ENCODE measurements around the gene HHATL. TPM values are rescaled to one million over a fixed set of nuclear protein-coding genes. Genes with fewer than 3 reads are reported as not detected.

The HHATL gene
- total RNA-seq, 1 experiment from 2014 or later = not detected

DNA sequence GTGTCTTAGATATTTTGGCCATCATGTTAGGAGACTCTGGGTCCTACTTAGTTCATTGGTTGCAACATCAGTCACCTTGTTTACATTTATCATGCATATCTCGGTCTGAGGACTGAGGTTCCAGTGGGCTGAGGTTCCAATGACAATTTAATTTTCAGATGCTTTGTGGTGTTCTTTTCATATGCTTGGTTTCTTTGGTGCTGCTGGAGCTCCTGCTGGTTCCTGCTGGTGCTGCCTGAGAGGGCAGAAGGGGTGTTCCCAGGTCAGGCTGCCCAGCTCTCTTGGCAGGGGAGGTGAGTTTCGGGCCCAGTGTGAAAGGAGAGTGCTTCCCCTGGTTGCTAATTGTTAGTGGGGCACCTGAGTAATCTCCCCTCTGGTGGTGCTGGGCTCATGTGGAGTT is 24.2 kb downstream of the HHATL start:
- POLR2A ChIA-PET (ENCODE audit: low non-redundant PET) = no interaction called here
- CTCF ChIA-PET = no interaction called here
- BruUV-seq (replicated peaks) = no TSS peak
- H3K27me3 ChIP-seq (replicated peaks; ENCODE audit: insufficient read depth, low read depth, low read length, poor library complexity) = no peaks in the 10 kb centered on the region
- intact Hi-C loops (cut with micrococcal nuclease; ENCODE audit: unreplicated experiment) = no loop called here
- no peaks in the 10 kb centered on the region for H3K9me3 ChIP-seq (ENCODE audit: low read depth, low read length, poor library complexity, severe bottlenecking)
- no peaks in the 10 kb centered on the region for H3K36me3 ChIP-seq (ENCODE audit: insufficient read depth, low read length, poor library complexity, severe bottlenecking)
- no peak for TF ChIP-seq EZH2 (IDR thresholded peaks at IDR 0.05; ENCODE audit: borderline replicate concordance, low read depth, low read length, poor library complexity, severe bottlenecking)
- TF ChIP-seq, protein P1, sequence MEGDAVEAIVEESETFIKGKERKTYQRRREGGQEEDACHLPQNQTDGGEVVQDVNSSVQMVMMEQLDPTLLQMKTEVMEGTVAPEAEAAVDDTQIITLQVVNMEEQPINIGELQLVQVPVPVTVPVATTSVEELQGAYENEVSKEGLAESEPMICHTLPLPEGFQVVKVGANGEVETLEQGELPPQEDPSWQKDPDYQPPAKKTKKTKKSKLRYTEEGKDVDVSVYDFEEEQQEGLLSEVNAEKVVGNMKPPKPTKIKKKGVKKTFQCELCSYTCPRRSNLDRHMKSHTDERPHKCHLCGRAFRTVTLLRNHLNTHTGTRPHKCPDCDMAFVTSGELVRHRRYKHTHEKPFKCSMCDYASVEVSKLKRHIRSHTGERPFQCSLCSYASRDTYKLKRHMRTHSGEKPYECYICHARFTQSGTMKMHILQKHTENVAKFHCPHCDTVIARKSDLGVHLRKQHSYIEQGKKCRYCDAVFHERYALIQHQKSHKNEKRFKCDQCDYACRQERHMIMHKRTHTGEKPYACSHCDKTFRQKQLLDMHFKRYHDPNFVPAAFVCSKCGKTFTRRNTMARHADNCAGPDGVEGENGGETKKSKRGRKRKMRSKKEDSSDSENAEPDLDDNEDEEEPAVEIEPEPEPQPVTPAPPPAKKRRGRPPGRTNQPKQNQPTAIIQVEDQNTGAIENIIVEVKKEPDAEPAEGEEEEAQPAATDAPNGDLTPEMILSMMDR (conservative IDR thresholded peaks at IDR 0.05; ENCODE audit: low read depth, low read length) = no peak
- no peaks in the 10 kb centered on the region for H3K4me1 ChIP-seq (ENCODE audit: insufficient read depth, low read length, poor library complexity, severe bottlenecking)
- H3K4me3 ChIP-seq (ENCODE audit: low read depth, low read length, poor library complexity, severe bottlenecking) = no peak overlapping the region
- no peak for DNase-seq (ENCODE audit: low spot score)
- H3K27ac ChIP-seq (ENCODE audit: low read depth, low read length, poor library complexity, severe bottlenecking) = no peak overlapping the region

DNA sequence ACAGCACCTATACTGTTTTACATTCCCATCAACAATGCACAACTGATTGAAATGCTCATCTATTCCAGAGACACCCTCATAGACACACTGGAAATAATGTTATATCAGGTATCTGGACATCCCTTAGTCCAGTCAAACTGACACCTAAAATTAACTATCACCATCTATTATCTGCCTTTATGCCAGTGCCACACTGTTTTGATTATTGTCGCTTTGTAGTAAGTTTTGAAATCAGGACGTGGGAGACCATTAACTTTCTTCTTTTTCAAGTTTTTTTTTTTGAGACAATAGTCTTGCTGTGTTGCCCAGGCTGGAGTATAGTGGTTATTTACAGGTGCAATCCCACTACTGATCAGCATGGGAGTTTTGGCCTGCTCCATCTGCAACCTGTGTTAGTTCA is 26.7 kb downstream of the HHATL start:
- no peaks in the 10 kb centered on the region for H3K4me1 ChIP-seq (ENCODE audit: insufficient read depth, low read length, poor library complexity, severe bottlenecking)
- ChIA-PET POLR2A (ENCODE audit: low non-redundant PET) (no interaction called here), CTCF (no interaction called here)
- no peaks in the 10 kb centered on the region for H3K9me3 ChIP-seq (ENCODE audit: low read depth, low read length, poor library complexity, severe bottlenecking)
- H3K27me3 ChIP-seq (replicated peaks; ENCODE audit: insufficient read depth, low read depth, low read length, poor library complexity) = no peaks in the 10 kb centered on the region
- TF ChIP-seq, protein P1 (conservative IDR thresholded peaks at IDR 0.05; ENCODE audit: low read depth, low read length) = no peak
- intact Hi-C loops (cut with micrococcal nuclease; ENCODE audit: unreplicated experiment) = no loop called here
- no peaks in the 10 kb centered on the region for H3K36me3 ChIP-seq (ENCODE audit: insufficient read depth, low read length, poor library complexity, severe bottlenecking)
- BruUV-seq (replicated peaks) = no TSS peak
- H3K27ac ChIP-seq (ENCODE audit: low read depth, low read length, poor library complexity, severe bottlenecking) = no peak overlapping the region
- DNase-seq (ENCODE audit: low spot score) = no peak
- no peak overlapping the region for H3K4me3 ChIP-seq (ENCODE audit: low read depth, low read length, poor library complexity, severe bottlenecking)

DNA sequence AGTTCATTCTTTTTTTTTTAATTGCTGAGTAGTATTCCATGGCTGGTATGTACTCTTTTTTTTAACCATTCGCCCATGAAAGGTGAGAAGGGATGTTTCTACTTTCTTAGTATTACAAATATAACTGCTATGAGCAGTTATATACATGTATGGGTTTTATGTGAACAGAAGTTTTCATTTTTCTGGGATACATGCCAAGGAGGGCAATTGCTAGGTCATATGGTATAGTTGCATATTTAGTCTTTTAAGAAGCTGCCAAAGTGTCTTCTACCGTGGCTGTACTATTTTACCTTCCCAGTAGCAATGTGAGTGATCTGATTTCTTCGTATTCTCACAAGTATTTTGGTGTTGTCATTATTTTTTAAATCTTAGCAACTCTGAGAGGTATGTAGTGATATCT is 28.5 kb downstream of the HHATL start:
- H3K27ac ChIP-seq (ENCODE audit: low read depth, low read length, poor library complexity, severe bottlenecking) = no peak overlapping the region
- no peaks in the 10 kb centered on the region for H3K36me3 ChIP-seq (ENCODE audit: insufficient read depth, low read length, poor library complexity, severe bottlenecking)
- H3K4me3 ChIP-seq (ENCODE audit: low read depth, low read length, poor library complexity, severe bottlenecking) = no peak overlapping the region
- no peaks in the 10 kb centered on the region for H3K27me3 ChIP-seq (replicated peaks; ENCODE audit: insufficient read depth, low read depth, low read length, poor library complexity)
- H3K4me1 ChIP-seq (ENCODE audit: insufficient read depth, low read length, poor library complexity, severe bottlenecking) = no peaks in the 10 kb centered on the region
- no TSS peak for BruUV-seq (replicated peaks)
- TF ChIP-seq EZH2 (IDR thresholded peaks at IDR 0.05; ENCODE audit: borderline replicate concordance, low read depth, low read length, poor library complexity, severe bottlenecking) = no peak
- TF ChIP-seq, protein P1 (conservative IDR thresholded peaks at IDR 0.05; ENCODE audit: low read depth, low read length) = no peak
- H3K9me3 ChIP-seq (ENCODE audit: low read depth, low read length, poor library complexity, severe bottlenecking) = no peaks in the 10 kb centered on the region
- ChIA-PET CTCF (no interaction called here), POLR2A (ENCODE audit: low non-redundant PET) (no interaction called here)
- intact Hi-C loops (cut with micrococcal nuclease; ENCODE audit: unreplicated experiment) = no loop called here
- DNase-seq (ENCODE audit: low spot score) = no peak
